ENCODE data around the gene AKT2.

Gene AKT2

GRCh38 chr19:40200341-40201099, 84.6 kb downstream of the AKT2 start:
- H3K4me1 ChIP-seq (ENCODE audit: low read length) = no peaks in the 10 kb centered on the region
- TF ChIP-seq EZH2phosphoT487 (IDR thresholded peaks at IDR 0.05; ENCODE audit: low read depth) = no peak
- no peak for TF ChIP-seq CTCF (IDR thresholded peaks at IDR 0.05; ENCODE audit: low read depth, low read length)
- no peak overlapping the region for H3K4me3 ChIP-seq (ENCODE audit: low read length)

GRCh38 chr19:40198272-40198990, 86.7 kb downstream of the AKT2 start:
- no peak overlapping the region for H3K27ac ChIP-seq (ENCODE audit: low read length)
- H3K4me3 ChIP-seq (ENCODE audit: low read length) = no peak overlapping the region
- H3K79me2 ChIP-seq (ENCODE audit: low read length) = no peaks in the 10 kb centered on the region
- no peak overlapping the region for H2AFZ ChIP-seq (ENCODE audit: low read depth, low read length)
- no peaks in the 10 kb centered on the region for H3K27me3 ChIP-seq (ENCODE audit: low read depth, low read length)
- no peaks in the 10 kb centered on the region; the same call in 1 of the 2 replicates for H4K20me1 ChIP-seq (ENCODE audit: insufficient read depth, low read length)
- peaks cover 2% of the 10 kb centered on the region for H3K36me3 ChIP-seq (replicated peaks; ENCODE audit: low read depth, low read length)
- H3K4me1 ChIP-seq (ENCODE audit: low read length) = no peaks in the 10 kb centered on the region
- no peaks in the 10 kb centered on the region for H3K9me3 ChIP-seq (ENCODE audit: insufficient read depth, low read length)
- TF ChIP-seq CTCF (IDR thresholded peaks at IDR 0.05; ENCODE audit: low read depth, low read length) = no peak
- no peak for TF ChIP-seq EZH2phosphoT487 (IDR thresholded peaks at IDR 0.05; ENCODE audit: low read depth)
- H3K9ac ChIP-seq (ENCODE audit: low read length) = no peak overlapping the region
- H3K4me2 ChIP-seq (ENCODE audit: low read length) = no peak overlapping the region

More at GRCh38 chr19:40200341-40201099, 84.6 kb downstream of the AKT2 start:
- Histone ChIP-seq H2AFZ (ENCODE audit: low read depth, low read length) (no peak overlapping the region), H3K9me3 (ENCODE audit: insufficient read depth, low read length) (no peaks in the 10 kb centered on the region), H3K27ac (ENCODE audit: low read length) (no peak overlapping the region), H3K36me3 (replicated peaks; ENCODE audit: low read depth, low read length) (peaks cover 2% of the 10 kb centered on the region), H3K79me2 (ENCODE audit: low read length) (no peaks in the 10 kb centered on the region), H3K9ac (ENCODE audit: low read length) (no peak overlapping the region), H4K20me1 (ENCODE audit: insufficient read depth, low read length) (no peaks in the 10 kb centered on the region; the same call in 1 of the 2 replicates), H3K27me3 (ENCODE audit: low read depth, low read length) (no peaks in the 10 kb centered on the region), H3K4me2 (ENCODE audit: low read length) (no peak overlapping the region)

- H3K4me2 ChIP-seq (ENCODE audit: low read length) = no peak overlapping the region
- H2AFZ ChIP-seq (ENCODE audit: low read depth, low read length) = no peak overlapping the region
Observed at GRCh38 chr19:40193587-40193849, 91.6 kb downstream of the AKT2 start.

More at GRCh38 chr19:40193587-40193849, 91.6 kb downstream of the AKT2 start:
- H3K9ac ChIP-seq (ENCODE audit: low read length) = no peak overlapping the region
- no peak for TF ChIP-seq EZH2phosphoT487 (IDR thresholded peaks at IDR 0.05; ENCODE audit: low read depth)
- TF ChIP-seq CTCF (IDR thresholded peaks at IDR 0.05; ENCODE audit: low read depth, low read length) = no peak
- no peaks in the 10 kb centered on the region for H3K27me3 ChIP-seq (ENCODE audit: low read depth, low read length)
- H4K20me1 ChIP-seq (ENCODE audit: insufficient read depth, low read length) = no peaks in the 10 kb centered on the region; the same call in 1 of the 2 replicates
- H3K79me2 ChIP-seq (ENCODE audit: low read length) = peaks cover 9% of the 10 kb centered on the region; the same call in 1 of the 2 replicates
- H3K4me1 ChIP-seq (ENCODE audit: low read length) = peaks cover 15% of the 10 kb centered on the region
- no peaks in the 10 kb centered on the region for H3K9me3 ChIP-seq (ENCODE audit: insufficient read depth, low read length)
- H3K27ac ChIP-seq (ENCODE audit: low read length) = no peak overlapping the region
- H3K4me3 ChIP-seq (ENCODE audit: low read length) = no peak overlapping the region
- peaks cover 10% of the 10 kb centered on the region for H3K36me3 ChIP-seq (replicated peaks; ENCODE audit: low read depth, low read length)
